ENCODE data around the gene CASZ1. TPM values are rescaled to one million over a fixed set of nuclear protein-coding genes. Genes with fewer than 3 reads are reported as not detected.

Gene CASZ1
- total RNA-seq, 3 donors from 2014 or later (not counting 1 experiment from before 2014, with no cell fraction given): 55.9 to 83.0 (median 70.6) TPM

- DNase-seq (no peak), ATAC-seq (no peak)
- Mint-ChIP-seq H3K36me3 (no peaks in the 10 kb centered on the region), H3K27me3 (ENCODE audit: low read depth in 2 of 2) (no peaks in the 10 kb centered on the region), H3K4me3 (no peak overlapping the region), H3K4me1 (no peaks in the 10 kb centered on the region), H3K9me3 (no peaks in the 10 kb centered on the region), H3K27ac (no peak overlapping the region)
- Histone ChIP-seq H3K9me3 (ENCODE audit: control insufficient read depth, insufficient read depth, low read length) (no peaks in the 10 kb centered on the region), H3K4me1 (ENCODE audit: control insufficient read depth, insufficient read depth, low read length) (no peaks in the 10 kb centered on the region), H3K36me3 (ENCODE audit: control insufficient read depth, insufficient read depth, low read length) (peaks cover 3% of the 10 kb centered on the region), H3K27me3 (ENCODE audit: control insufficient read depth, insufficient read depth, low read length) (no peaks in the 10 kb centered on the region), H3K4me3 (ENCODE audit: low read length) (no peak overlapping the region), H3K27ac (ENCODE audit: low read length) (no peak overlapping the region)
- intact Hi-C loops (cut with micrococcal nuclease): no loop called here
- TF ChIP-seq CTCF (IDR thresholded peaks at IDR 0.05): no peak
- WGBS (ENCODE audit: insufficient coverage): 96% methylated on average over 38 of the region's 38 CpGs
These were observed 148.9 kb downstream of the CASZ1 start for GRCh38 chr1:10647414-10648170.

DNA sequence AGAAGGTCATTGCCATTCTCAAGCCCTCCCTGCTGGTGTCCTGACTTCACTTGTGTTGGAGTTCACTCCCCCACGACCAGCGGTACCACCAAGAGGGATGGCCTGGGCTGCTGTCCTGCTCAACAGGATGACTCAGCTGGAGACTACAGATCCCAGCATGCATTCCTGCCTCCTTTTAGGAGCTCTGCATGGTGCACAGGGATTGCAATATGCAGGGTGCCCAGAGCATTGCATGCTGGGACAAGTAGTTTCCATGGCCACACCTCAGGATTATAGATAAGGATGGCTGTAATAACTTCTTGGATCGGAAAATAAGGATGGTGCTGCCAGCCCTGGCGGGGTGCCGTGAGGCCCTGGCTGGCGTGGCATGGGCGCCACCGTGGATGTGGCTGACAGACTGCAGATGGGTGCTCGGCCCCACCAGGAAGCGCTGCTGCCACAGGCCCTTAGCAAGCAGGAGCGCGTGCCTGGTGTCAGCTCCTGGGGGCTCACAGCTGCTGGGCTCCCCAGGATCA, 150.0 kb downstream of the CASZ1 start:
- Mint-ChIP-seq H3K4me3 (no peak overlapping the region), H3K4me1 (no peaks in the 10 kb centered on the region), H3K9me3 (no peaks in the 10 kb centered on the region), H3K27me3 (ENCODE audit: low read depth in 2 of 2) (no peaks in the 10 kb centered on the region), H3K36me3 (no peaks in the 10 kb centered on the region), H3K27ac (no peak overlapping the region)
- 96% methylated on average over 12 of the region's 12 CpGs for WGBS (ENCODE audit: insufficient coverage)
- Histone ChIP-seq H3K27ac (ENCODE audit: low read length) (no peak overlapping the region), H3K4me3 (ENCODE audit: low read length) (no peak overlapping the region), H3K36me3 (ENCODE audit: control insufficient read depth, insufficient read depth, low read length) (peaks cover 3% of the 10 kb centered on the region), H3K4me1 (ENCODE audit: control insufficient read depth, insufficient read depth, low read length) (no peaks in the 10 kb centered on the region), H3K9me3 (ENCODE audit: control insufficient read depth, insufficient read depth, low read length) (no peaks in the 10 kb centered on the region), H3K27me3 (ENCODE audit: control insufficient read depth, insufficient read depth, low read length) (no peaks in the 10 kb centered on the region)
- TF ChIP-seq CTCF (IDR thresholded peaks at IDR 0.05): no peak
- intact Hi-C loops (cut with micrococcal nuclease): no loop called here
- DNase-seq (no peak), ATAC-seq (no peak)

- Mint-ChIP-seq H3K4me3 (no peak overlapping the region), H3K4me1 (no peaks in the 10 kb centered on the region), H3K27ac (no peak overlapping the region), H3K27me3 (ENCODE audit: low read depth in 2 of 2) (no peaks in the 10 kb centered on the region), H3K9me3 (no peaks in the 10 kb centered on the region), H3K36me3 (no peaks in the 10 kb centered on the region)
- no peaks in the 10 kb centered on the region for H3K27me3 ChIP-seq (ENCODE audit: control insufficient read depth, insufficient read depth, low read length)
- DNase-seq: no peak
- intact Hi-C loops (cut with micrococcal nuclease): no loop called here
- no peak overlapping the region for H3K4me3 ChIP-seq (ENCODE audit: low read length)
- 92% methylated on average over 32 of the region's 32 CpGs for WGBS (ENCODE audit: insufficient coverage)
- H3K4me1 ChIP-seq (ENCODE audit: control insufficient read depth, insufficient read depth, low read length): no peaks in the 10 kb centered on the region
- ATAC-seq: no peak
- H3K9me3 ChIP-seq (ENCODE audit: control insufficient read depth, insufficient read depth, low read length): no peaks in the 10 kb centered on the region
- peaks cover 3% of the 10 kb centered on the region for H3K36me3 ChIP-seq (ENCODE audit: control insufficient read depth, insufficient read depth, low read length)
- TF ChIP-seq CTCF (IDR thresholded peaks at IDR 0.05): no peak
- no peak overlapping the region for H3K27ac ChIP-seq (ENCODE audit: low read length)
These were observed 151.9 kb downstream of the CASZ1 start for GRCh38 chr1:10644307-10645128.
